ENCODE measurements around the gene ZBTB48. TPM values are rescaled to one million over a fixed set of nuclear protein-coding genes. Genes with fewer than 3 reads are reported as not detected.

The ZBTB48 gene
- total RNA-seq, 1 donor from 2014 or later: 20.0 TPM

GRCh38 chr1:6625584-6626149, 45.9 kb downstream of the ZBTB48 start:
- Mint-ChIP-seq H3K9me3 (ENCODE audit: unreplicated experiment) (no peaks in the 10 kb centered on the region), H3K27me3 (ENCODE audit: low read depth, unreplicated experiment) (no peaks in the 10 kb centered on the region), H3K4me3 (ENCODE audit: unreplicated experiment) (peak overlapping the region; percentile 89), H3K36me3 (ENCODE audit: low read depth, unreplicated experiment) (peaks cover 25% of the 10 kb centered on the region), H3K27ac (ENCODE audit: unreplicated experiment) (no peak overlapping the region), H3K4me1 (ENCODE audit: low read depth, unreplicated experiment) (peaks cover 4% of the 10 kb centered on the region)
- H3K9ac ChIP-seq (ENCODE audit: low read length): peak overlapping the region; percentile 87
- FAIRE-seq (no peak), DNase-seq (ENCODE audit: low read depth) (peak; percentile 39)
- H3K4me1 ChIP-seq (ENCODE audit: insufficient read depth, low read length): peaks cover 10% of the 10 kb centered on the region
- H3K4me3 ChIP-seq (ENCODE audit: insufficient read depth, low read depth, low read length): peak overlapping the region; percentile 83
- peak overlapping the region; percentile 67 for H2AFZ ChIP-seq (ENCODE audit: low read depth, low read length)
- no peak for TF ChIP-seq CTCF (IDR thresholded peaks at IDR 0.05; ENCODE audit: insufficient read depth, low read depth, low read length)
- TF ChIP-seq EZH2 (IDR thresholded peaks at IDR 0.05; ENCODE audit: insufficient read depth, low read length): no peak
- H3K79me2 ChIP-seq (ENCODE audit: insufficient read depth, low read length): peaks cover 62% of the 10 kb centered on the region
- peak overlapping the region; percentile 98 for H3K4me2 ChIP-seq (ENCODE audit: low read length)
- peak overlapping the region; percentile 55 for H3K27ac ChIP-seq (ENCODE audit: low read depth, low read length)
- peaks cover 67% of the 10 kb centered on the region for H4K20me1 ChIP-seq (ENCODE audit: insufficient read depth, low read length)
- peaks cover 16% of the 10 kb centered on the region for H3K36me3 ChIP-seq (ENCODE audit: insufficient read depth, low read length)
- H3K9me3 ChIP-seq (ENCODE audit: insufficient read depth, low read depth, low read length): no peaks in the 10 kb centered on the region
- H3K27me3 ChIP-seq (ENCODE audit: insufficient read depth, low read length): no peaks in the 10 kb centered on the region

GRCh38 chr1:6627031-6627430, 47.2 kb downstream of the ZBTB48 start:
- H3K9me3 Mint-ChIP-seq (ENCODE audit: unreplicated experiment): no peaks in the 10 kb centered on the region
- no peak overlapping the region for H3K9ac ChIP-seq (ENCODE audit: low read length)
- peaks cover 8% of the 10 kb centered on the region for H3K36me3 ChIP-seq (ENCODE audit: insufficient read depth, low read length)
- no peaks in the 10 kb centered on the region for H3K27me3 Mint-ChIP-seq (ENCODE audit: low read depth, unreplicated experiment)
- no peak for TF ChIP-seq EZH2 (IDR thresholded peaks at IDR 0.05; ENCODE audit: insufficient read depth, low read length)
- no peak for TF ChIP-seq CTCF (IDR thresholded peaks at IDR 0.05; ENCODE audit: insufficient read depth, low read depth, low read length)
- no peak overlapping the region for H3K27ac ChIP-seq (ENCODE audit: low read depth, low read length)
- FAIRE-seq (no peak), DNase-seq (ENCODE audit: low read depth) (no peak)
- no peak overlapping the region for H3K4me3 ChIP-seq (ENCODE audit: insufficient read depth, low read depth, low read length)
- peaks cover 10% of the 10 kb centered on the region for H3K4me1 ChIP-seq (ENCODE audit: insufficient read depth, low read length)
- H4K20me1 ChIP-seq (ENCODE audit: insufficient read depth, low read length): peaks cover 55% of the 10 kb centered on the region
- peaks cover 20% of the 10 kb centered on the region for H3K36me3 Mint-ChIP-seq (ENCODE audit: low read depth, unreplicated experiment)
- H3K27ac Mint-ChIP-seq (ENCODE audit: unreplicated experiment): no peak overlapping the region
- peaks cover 51% of the 10 kb centered on the region for H3K79me2 ChIP-seq (ENCODE audit: insufficient read depth, low read length)
- H3K4me2 ChIP-seq (ENCODE audit: low read length): no peak overlapping the region
- H3K9me3 ChIP-seq (ENCODE audit: insufficient read depth, low read depth, low read length): no peaks in the 10 kb centered on the region
- H3K4me1 Mint-ChIP-seq (ENCODE audit: low read depth, unreplicated experiment): peaks cover 4% of the 10 kb centered on the region
- H3K4me3 Mint-ChIP-seq (ENCODE audit: unreplicated experiment): peak overlapping the region; percentile 54
- H3K27me3 ChIP-seq (ENCODE audit: insufficient read depth, low read length): no peaks in the 10 kb centered on the region
- no peak overlapping the region for H2AFZ ChIP-seq (ENCODE audit: low read depth, low read length)

- H3K36me3 Mint-ChIP-seq (ENCODE audit: low read depth, unreplicated experiment): peaks cover 20% of the 10 kb centered on the region
- H3K27ac Mint-ChIP-seq (ENCODE audit: unreplicated experiment): no peak overlapping the region
- DNase-seq (ENCODE audit: low read depth) (no peak), FAIRE-seq (no peak)
- peaks cover 4% of the 10 kb centered on the region for H3K4me1 Mint-ChIP-seq (ENCODE audit: low read depth, unreplicated experiment)
- Histone ChIP-seq H3K4me3 (ENCODE audit: insufficient read depth, low read depth, low read length) (no peak overlapping the region), H2AFZ (ENCODE audit: low read depth, low read length) (no peak overlapping the region), H3K27ac (ENCODE audit: low read depth, low read length) (no peak overlapping the region), H3K9ac (ENCODE audit: low read length) (no peak overlapping the region), H3K79me2 (ENCODE audit: insufficient read depth, low read length) (peaks cover 42% of the 10 kb centered on the region), H3K9me3 (ENCODE audit: insufficient read depth, low read depth, low read length) (no peaks in the 10 kb centered on the region), H3K4me2 (ENCODE audit: low read length) (no peak overlapping the region), H3K4me1 (ENCODE audit: insufficient read depth, low read length) (peaks cover 10% of the 10 kb centered on the region), H3K27me3 (ENCODE audit: insufficient read depth, low read length) (no peaks in the 10 kb centered on the region), H4K20me1 (ENCODE audit: insufficient read depth, low read length) (peaks cover 49% of the 10 kb centered on the region), H3K36me3 (ENCODE audit: insufficient read depth, low read length) (peaks cover 8% of the 10 kb centered on the region)
- TF ChIP-seq CTCF (IDR thresholded peaks at IDR 0.05; ENCODE audit: insufficient read depth, low read depth, low read length) (no peak), EZH2 (IDR thresholded peaks at IDR 0.05; ENCODE audit: insufficient read depth, low read length) (no peak)
- H3K4me3 Mint-ChIP-seq (ENCODE audit: unreplicated experiment): peak overlapping the region; percentile 74
- H3K27me3 Mint-ChIP-seq (ENCODE audit: low read depth, unreplicated experiment): no peaks in the 10 kb centered on the region
- no peaks in the 10 kb centered on the region for H3K9me3 Mint-ChIP-seq (ENCODE audit: unreplicated experiment)
Measured at GRCh38 chr1:6627841-6628545, 48.2 kb downstream of the ZBTB48 start.

All from astrocyte (in vitro differentiated cells and primary cell).